ENCODE results near the gene HECW1.

HECW1 gene

DNA sequence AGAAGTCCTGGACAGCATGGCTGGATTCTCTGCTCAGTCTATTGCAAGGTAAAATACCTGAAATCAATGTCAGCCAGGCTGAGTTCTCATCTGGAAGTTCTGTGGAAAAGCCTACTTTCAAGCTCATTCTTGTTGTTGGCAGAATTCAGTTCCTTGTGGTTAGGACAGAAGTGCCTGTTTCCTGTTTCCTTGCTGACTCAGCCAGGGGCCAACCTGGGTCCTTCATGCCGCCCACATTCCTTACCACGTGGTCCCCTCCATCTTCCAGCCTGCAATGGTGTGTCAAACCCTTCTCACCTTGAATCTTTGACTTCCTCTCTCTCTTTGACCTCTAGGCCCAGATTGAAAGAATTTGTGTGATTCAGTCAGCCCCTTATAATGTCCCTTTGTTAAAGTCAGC lies 273.4 kb downstream of the HECW1 start:
- DNase-seq: no peak

DNA sequence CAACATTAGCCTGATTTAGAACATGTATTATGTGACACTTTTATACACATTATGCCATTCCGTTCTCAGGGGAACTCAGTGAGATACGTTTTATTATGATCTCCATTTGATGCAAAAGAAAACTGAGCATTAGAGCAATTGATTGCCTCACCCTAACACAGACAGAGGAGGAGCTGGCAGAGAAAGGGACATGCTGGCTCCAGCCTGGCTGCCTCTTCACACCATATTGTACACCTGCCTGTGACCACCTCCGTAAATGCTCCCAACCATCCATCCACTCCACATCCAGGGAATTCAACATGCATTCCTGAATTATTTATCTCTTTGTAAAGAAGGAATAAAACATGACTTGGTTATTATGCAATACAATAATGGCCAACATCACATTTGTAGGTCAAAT lies 275.5 kb downstream of the HECW1 start:
- no peak for DNase-seq

DNA sequence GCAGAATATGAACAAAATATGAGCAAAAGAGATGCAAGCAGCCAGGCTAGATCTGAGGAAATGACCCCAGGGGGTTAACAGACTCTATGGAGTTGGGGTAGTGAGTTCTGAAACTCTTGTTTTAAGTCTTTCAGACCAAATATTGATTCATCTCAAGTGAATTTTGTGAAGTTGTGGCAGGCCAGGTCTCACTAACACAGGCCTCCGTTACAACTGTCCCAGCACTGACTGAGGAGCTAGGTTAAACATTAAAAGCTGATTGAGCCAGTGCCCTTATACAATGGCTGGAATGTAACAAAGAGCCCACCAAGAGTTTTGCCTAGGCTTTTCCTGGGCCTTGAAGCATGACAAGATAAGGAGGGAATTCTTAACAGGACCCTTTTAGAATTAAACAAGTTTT lies 278.1 kb downstream of the HECW1 start:
- no peak for DNase-seq

DNA sequence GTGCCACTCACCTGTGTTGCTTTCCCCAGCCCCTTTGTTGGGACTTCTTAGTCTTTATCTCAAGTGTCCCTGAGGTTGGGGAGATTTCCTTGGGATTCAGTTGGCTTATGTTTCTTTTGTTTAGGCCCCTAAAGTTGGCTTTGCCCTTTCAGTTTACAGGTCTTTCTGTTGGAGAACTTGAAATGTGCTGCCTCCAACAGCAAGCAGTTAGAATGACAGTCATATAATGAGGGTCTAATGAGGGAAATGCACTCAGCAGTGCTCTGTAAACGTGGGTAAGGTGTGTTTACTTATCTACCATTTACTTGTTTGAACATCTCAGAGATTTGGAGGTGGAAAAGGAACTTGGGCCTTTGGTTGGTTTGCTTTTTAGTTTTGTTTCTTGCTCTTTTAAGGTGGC lies 279.1 kb downstream of the HECW1 start:
- no peak for DNase-seq

DNA sequence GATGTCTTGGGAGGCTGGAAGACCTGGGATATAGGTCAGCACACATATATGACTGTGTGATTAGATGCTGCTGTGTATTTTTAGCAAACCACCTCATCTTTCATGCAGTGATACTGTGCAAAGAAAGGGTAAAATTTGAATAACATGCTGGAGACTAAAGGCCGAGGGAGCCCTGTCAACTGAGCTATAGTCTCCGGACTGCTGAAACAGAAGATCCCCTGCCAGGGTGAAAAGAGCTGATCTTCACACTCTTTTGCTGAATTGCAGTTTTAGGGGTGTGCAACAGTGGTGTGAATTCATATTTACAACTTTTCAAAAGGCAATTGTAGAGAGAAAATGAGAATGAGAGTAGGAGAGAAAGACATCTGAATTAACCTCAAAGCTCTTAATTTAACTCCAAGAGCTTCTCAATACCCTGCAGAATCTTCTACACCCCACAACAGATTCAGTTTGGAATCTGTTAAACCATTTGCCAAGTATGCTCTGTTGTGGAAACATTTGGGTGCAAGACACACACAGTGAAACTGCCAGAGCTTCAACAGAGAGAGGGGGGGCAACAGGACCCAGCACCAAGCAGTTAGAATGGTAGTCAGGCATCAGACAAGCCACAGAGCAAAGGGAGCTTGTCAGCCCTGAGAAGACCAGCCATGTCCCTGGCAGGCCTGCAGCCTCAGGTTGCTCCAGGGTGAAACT lies 280.3 kb downstream of the HECW1 start:
- no peak for DNase-seq

DNA sequence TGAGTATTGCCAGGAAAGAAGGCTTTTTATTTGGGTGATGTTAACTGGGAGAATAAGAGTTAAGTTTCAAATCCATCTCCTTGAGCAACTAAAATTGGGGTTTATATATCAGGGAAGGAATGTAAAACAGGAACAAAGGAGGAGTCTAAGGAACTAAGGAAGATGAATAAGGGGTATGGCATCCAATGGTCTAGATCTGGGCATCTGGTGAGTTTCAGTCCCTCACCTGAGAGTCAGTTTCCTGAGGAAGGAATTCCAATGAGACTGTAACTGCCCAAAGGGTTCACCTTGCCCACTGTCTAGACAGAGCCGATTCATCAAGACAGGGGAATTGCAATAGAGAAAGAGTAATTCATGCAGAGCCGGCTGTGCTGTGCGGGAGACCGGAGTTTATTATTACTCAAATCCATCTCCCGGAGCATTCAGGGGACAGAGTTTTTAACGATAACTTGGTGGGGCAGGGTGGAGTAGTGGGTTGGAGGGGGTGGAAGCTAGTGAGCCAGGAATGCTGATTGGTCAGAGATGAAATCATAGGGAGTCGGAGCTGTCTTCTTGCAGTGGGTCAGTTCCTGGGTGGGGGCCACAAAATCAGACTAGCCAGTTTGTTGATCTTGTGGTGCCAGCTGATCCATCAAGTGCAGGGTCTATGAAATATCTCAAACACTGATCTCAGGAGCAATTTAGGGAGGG lies 282.1 kb downstream of the HECW1 start:
- no peak for DNase-seq

DNA sequence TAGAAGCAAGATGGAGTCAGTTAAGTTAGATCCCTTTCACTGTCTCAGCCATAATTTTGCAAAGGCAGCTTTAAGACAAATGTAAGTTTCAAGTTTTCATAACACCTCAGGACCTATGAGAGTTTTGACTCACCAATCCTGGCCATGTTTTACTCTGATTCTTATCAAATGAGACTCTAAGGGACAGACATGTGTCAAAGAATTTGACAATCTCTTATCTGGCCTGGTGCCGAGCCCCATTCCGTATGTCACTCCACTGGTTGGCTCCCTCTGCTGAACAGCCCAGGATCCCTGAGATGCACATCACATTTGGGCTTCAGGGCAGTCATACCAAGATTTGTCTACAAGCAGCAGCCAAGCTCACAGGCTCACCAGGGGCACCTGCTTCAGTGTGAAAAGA lies 282.9 kb downstream of the HECW1 start:
- DNase-seq: no peak

DNA sequence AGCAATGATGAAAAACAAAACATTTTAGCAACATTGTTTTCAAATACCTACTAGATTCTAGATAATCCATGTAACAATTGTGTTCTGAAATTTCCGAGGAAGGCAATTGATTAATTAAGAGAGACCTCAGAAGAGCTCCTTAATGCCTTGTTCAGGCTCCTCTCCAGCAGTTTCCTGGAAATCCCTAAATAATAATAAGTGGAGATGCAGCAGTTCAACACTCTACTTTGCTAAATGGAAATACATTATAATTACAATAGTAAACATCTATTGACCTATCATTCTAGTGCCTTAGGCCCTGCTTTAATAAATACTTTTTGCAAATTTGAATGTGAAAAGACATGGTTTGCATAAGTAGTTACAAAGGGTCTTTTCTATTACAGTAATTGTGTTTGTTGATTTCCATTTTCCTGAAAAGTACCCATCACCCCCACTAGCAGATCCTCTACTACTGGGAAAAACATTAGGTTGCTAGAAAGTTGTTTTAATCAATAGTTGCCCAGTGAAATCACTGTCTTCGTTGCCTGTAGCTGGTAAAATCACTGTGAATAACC lies 283.8 kb downstream of the HECW1 start:
- no peak for DNase-seq

DNA sequence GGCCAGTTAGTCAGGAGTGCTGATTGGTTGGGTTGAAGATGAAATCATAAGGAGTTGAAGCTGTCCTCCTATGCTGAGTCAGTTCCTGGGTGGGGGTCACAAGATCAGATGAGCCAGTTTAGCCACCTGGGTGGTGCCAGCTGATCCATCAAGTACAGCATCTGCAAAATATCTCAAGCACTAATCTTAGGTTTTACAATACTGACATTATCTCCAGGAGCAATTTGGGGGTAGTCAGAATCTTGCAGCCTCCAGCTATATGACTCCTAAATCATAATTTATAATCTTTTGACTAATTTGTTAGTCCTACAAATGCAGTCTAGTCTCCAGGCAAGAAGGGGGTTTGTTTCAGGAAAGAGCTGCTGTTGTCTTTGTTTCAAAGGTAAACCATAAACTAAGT lies 286.4 kb downstream of the HECW1 start:
- DNase-seq: no peak

DNA sequence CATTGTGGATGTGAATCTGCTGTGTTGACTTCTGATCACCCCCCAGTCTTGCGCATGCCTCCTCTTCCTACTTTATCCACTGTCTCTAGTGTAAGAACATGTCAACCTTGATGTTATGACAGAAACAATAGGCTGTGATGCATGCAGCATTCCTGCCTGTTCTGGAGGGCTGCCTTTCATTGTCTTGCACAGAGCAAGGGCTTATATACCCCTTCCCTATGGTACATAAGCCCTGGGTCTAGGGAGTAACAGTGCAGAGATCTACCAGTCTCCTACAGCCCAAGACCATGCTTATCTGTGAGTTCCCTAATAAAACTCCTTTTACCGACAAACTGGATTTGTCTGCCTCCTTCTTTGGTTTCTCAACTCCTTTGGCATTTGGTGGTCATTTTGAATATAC lies 293.5 kb downstream of the HECW1 start:
- DNase-seq: no peak

DNA sequence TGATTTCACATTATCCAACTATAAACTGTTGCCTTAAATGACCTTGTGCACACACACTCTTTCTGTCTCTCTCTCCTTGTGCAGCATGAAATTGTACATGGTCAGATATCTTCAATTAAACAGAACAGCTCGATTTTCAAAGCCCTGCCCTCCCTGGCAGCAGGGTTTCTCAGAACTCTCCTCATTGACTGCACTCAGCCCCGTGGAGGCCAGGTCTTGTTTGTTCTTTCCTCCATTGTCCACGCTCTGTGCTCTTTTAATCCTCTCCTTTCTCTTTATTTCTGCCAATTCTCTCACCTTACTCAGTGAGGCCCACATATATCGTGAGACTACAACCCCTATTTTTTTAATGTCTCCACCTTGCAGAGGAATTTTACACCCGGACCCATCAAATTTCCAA lies 294.5 kb downstream of the HECW1 start:
- DNase-seq: no peak

DNA sequence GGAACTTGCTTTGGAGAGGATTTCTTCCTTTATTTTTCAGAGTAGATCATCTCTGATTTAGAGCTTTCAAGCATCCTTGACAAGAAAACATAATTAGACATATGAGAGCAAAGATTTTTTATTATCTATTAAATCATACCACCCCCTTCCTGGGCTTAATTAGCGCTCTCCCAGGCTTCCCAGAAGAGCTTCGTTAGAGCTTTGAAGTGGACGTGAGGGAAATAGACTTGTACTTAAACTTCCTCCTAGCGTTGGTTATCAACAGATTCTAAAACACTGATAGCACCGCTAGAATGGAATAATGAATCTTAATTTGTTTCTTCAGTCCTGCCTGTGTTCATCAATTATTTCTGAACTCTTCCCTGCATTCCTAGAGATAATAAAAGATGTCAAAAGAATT lies 296.5 kb downstream of the HECW1 start:
- no peak for DNase-seq

DNA sequence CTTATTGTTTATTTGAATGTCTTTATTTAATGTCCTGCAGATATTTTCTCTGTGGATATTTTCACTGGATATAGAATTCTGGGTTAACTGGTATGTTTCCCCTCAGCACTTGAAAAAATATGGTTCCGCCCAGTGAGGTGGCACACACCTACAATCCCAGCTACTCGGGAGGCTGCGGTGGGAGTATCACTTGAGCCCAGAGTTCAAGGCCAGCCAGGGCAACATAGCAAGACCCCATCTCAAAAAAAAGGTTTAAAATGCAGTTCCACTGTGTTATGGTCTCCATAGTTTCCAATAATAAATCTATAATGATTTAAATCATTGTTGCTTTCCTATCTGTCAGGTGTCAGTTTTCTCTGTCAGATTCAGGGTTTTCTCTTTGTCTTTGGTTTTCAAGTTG lies 305.0 kb downstream of the HECW1 start:
- no peak for DNase-seq

DNA sequence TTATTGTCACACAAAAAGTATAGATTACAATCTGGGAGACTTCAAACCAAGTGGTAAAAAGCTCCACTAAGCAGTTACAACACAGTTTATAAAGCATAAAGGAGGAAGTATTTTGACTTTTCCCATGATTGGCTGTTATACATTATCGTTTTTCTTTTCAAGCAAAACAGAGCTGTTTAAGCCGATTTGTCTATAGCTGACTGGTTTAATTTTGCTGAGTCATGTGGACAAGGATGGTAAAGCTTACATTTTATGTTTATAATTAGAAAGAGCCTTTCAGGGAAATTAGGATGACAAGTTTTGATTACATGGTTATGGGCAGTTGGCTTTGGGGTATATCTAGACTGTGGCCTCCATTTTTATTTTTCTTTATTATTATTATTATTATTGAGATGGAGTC lies 318.0 kb downstream of the HECW1 start:
- no peak for DNase-seq

DNA sequence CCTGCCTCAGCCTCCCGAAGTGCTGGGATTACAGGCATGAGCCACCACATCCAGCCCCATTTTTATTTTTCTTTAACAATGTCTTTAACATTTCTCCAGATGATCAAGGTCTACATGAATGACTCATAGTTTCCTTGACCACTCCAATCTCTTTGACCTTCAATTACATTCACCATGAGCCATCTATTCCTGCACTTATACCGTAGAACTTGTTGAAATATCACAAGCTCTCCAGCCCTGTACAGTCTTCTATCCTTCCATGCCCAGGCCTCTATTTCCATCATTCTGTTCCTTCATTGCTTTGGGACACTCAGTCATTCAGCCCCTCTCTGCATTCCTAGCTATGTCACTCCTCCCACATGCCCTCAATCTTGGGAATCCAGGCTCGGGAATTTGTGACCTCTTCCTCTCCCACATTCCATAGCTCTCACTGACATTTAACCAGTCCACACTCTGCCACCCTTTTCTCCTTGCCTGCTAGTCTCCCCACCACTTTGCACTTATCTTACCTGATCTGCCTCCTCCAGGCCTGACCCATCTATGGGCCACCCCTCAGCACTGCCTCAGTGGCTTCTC lies 318.7 kb downstream of the HECW1 start:
- DNase-seq: no peak

DNA sequence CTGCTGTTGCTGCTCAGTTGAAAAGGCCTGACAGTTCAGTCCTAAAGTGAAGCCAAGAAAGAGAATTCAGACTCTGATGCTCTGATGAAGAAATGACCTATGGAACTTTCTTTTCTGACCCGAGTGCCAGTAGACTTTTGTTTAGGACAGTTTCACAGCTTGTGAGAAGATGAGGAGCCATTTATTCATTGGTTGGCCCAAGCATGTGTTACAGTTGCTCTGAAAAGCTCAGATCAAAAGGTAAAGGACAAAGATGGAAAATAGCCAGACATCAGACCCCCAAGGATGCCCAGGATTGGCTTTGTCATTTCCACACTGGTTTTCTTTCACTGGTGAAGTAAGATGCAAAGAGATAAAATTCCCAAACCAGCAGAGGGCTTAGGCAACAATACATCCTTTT lies 321.2 kb downstream of the HECW1 start:
- no peak for DNase-seq

DNA sequence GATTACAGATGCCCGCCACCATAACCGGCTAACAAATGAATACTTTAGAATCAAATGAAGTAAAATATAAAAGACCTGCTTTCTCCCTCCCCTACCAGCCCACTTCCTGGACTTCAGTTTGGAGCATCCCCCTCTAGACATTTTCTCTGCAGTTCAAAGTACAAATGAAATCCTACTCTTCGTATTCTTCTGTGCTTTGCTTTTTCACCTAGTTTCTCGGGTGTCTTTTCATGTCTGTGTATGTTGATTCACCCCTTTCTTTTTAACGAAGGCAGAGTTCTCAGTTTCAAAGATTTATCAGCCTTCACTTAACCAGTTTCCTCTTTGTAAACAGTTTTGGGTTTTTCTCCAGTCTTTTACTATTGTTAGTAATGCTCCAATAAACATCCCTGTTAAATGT lies 324.6 kb downstream of the HECW1 start:
- no peak for DNase-seq

DNA sequence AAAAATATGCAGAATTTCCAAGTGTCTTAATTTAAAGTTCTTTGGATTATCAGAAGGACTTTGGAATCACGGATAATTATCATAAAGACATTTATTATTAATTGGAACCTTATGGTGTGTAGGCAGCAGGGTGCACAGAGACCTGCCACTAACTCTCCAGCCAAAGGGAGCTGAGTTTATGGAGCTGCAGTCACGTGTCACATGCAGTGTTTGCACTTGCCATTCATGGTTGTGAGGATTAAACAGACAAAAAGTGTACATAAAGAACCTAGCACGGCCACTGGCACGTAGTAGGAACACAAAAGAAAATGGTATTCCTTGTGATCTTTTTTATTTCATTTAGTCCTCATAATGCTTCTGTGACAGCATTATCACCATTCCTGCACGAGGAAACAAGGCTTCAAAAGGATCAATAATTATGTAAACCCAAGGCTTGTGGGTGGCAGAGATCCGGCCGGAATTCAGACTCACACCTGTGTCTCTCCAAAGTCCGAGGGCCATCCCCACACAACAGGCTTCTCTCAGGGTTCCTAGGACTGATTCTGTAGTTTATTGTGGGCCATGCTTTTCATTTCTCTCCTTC lies 326.5 kb downstream of the HECW1 start:
- DNase-seq: no peak

DNA sequence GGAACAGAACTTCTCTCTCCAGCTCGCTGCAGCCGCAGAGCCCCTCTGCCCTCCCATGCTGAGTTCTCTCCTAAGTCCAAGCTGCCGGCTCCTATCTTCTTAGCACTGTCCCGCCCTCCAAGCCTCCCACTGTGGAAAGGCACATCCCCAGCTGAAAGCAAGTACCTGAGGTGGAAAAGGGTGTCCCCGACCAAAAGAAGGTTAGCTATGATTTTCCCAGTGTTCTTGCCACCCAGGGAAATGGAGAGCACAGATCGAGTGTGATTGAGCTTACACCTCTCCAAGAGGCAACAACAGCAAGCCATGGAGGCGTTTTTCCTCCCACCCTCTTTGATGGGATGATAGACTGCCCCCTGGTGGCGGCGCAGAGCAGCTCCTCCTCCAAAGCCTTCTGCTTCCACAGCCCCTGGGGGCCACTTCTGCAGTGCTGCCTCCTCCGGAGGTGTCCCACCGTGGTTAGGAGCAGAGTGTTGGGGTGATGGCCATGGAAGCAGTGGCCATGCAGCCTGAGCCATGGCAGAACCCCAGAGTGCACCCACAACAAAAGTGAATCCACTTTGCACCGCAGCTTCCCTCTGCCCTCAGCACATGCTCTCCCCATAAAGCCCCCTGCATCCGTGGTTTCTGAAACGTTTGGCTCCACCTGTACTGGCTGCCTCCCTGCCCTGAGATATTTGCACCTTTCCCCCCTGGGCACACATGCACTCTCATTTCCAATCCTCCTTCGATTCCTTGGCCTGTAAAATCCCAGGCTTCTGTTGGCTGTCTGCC lies 327.4 kb downstream of the HECW1 start:
- DNase-seq: peak; percentile 1

DNA sequence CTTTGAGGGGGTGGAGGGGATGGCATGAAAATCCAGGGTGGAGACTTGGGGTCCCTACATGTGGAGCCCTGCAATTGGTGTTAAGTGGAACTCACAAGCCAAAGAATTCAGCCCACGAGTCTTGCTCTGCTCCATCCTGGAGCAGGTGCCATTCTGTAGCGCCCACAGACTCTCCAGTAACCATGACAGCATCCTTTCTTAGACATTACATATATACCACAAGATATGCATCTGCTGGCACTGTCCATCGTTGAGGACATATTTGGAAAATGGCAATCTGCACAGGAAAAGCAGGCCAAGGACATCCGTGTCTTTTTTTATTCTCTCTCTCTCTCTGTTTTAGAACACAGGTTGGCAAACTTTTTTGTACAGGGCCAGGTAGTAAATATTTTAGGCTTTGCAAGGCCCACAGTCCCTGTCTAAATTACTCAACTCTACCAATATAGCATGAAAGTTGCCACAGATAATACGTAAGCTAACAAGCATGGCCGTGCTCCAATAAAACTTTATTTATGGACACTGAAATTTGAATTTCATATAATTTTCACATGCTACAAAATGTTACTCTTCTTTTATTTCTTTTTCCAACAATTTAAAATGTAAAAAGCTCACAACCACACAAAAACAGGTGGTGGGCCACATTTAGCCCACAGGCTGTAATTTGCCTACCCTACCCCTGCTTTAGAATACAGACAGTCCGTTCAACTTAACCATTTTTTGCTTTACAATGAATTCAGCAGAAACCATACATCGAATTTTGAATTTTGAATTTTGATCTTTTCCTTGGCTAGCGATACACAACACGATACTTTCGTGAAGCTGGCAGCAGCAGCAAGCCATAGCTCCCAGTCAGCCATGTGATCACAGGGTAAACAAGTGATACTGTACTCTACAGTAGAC lies 329.0 kb downstream of the HECW1 start:
- no peak for DNase-seq

DNA sequence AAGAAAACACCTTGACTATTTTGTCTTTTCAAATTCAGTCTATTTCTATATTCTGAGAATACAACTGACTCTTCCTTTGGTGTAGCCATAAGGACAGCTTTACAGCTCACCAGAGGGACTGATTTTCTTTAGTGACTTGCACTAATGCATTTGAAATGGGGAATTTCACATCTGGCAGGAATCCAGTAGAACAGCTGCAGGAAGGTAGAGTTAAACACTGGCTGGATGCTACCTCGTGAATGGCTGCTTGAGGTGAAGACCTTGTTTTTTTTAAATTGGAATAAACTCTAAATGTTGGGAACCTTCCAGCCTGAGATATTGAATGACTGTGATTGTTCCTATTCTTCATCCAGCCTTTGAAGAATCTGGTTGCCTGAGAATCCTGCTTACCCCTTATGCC lies 330.9 kb downstream of the HECW1 start:
- no peak for DNase-seq
